Measurements from ENCODE around the gene PLD3. TPM values are rescaled to one million over a fixed set of nuclear protein-coding genes. Genes with fewer than 3 reads are reported as not detected.

The PLD3 gene
- total RNA-seq, 2 experiments from 2014 or later, result 54.4 to 56.7 TPM

DNA sequence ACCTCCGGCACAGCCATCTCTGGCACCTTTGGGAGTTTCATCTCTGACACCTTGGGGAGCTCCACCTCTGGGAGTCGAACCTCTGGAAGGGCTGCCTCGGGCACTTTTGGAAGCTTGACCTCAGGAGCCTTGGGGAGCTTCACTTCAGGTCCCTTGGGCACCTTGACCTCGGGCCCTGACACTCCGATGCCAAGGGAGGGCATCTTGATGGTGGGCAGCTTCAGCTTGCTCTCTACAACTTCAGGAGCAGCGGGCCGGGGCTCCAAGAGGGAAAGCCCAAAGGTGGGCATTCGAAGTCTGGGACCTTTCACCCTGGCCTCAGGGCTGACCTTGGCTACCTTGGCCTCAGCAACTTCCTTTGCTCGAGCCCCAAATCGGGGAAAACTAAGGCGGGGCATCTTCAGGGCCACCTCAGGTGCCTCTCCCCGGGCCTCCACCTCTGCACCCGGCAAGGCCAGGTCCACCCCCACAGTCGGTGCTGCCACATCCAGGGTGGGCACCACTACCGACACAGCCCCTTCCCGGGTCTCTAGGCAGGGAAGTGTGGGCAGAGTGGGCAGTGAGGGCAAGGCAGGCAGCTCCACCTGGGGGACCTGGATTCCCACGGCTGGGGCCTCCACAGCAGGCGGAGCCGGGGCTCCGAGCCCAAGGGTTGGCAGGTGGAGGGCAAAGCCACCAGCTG, 48.5 kb downstream of the PLD3 start:
- ChIA-PET POLR2A (interaction anchor here (1.0 kb wide), 1 partner anchor 30 kb away, joined by 4 read pairs; no protein-coding TSS in a partner anchor), CTCF (interaction anchor here (1.9 kb wide), 1 partner anchor 92 kb away, joined by 6 read pairs; no protein-coding TSS in a partner anchor)
- Mint-ChIP-seq H3K27ac (no peak overlapping the region), H3K4me1 (ENCODE audit: low read depth) (peaks cover 5% of the 10 kb centered on the region), H3K36me3 (ENCODE audit: low read depth) (no peaks in the 10 kb centered on the region), H3K9me3 (no peaks in the 10 kb centered on the region), H3K27me3 (no peaks in the 10 kb centered on the region), H3K4me3 (no peak overlapping the region)
- DNase-seq (no peak), ATAC-seq (no peak)
- TF ChIP-seq, protein P1, sequence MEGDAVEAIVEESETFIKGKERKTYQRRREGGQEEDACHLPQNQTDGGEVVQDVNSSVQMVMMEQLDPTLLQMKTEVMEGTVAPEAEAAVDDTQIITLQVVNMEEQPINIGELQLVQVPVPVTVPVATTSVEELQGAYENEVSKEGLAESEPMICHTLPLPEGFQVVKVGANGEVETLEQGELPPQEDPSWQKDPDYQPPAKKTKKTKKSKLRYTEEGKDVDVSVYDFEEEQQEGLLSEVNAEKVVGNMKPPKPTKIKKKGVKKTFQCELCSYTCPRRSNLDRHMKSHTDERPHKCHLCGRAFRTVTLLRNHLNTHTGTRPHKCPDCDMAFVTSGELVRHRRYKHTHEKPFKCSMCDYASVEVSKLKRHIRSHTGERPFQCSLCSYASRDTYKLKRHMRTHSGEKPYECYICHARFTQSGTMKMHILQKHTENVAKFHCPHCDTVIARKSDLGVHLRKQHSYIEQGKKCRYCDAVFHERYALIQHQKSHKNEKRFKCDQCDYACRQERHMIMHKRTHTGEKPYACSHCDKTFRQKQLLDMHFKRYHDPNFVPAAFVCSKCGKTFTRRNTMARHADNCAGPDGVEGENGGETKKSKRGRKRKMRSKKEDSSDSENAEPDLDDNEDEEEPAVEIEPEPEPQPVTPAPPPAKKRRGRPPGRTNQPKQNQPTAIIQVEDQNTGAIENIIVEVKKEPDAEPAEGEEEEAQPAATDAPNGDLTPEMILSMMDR (IDR thresholded peaks at IDR 0.05), result no peak
- intact Hi-C loops (cut with micrococcal nuclease), result no loop called here

DNA sequence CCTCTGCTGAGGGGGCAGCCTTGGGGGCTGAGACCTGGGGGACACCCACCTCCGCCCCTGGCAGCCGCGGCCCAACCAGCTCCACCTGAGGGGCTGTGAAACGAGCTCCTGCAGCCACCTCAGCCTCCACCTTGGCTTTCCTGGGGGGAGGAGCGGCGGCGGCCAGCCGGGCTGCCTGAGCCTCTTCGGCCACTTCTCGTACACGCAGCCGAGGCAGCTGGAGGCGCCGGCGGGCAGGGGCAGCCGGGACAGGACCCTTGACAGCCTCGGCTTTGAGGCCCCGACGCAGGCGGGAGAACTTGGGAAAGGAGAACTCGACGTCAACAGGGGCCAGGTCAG, 49.0 kb downstream of the PLD3 start:
- intact Hi-C loops (cut with micrococcal nuclease), result no loop called here
- Mint-ChIP-seq H3K4me3 (no peak overlapping the region), H3K4me1 (ENCODE audit: low read depth) (peaks cover 5% of the 10 kb centered on the region), H3K9me3 (no peaks in the 10 kb centered on the region), H3K36me3 (ENCODE audit: low read depth) (no peaks in the 10 kb centered on the region), H3K27ac (no peak overlapping the region), H3K27me3 (no peaks in the 10 kb centered on the region)
- ChIA-PET CTCF (no interaction called here), POLR2A (no interaction called here)
- TF ChIP-seq, protein P1 (IDR thresholded peaks at IDR 0.05), result no peak
- no peak for ATAC-seq
- DNase-seq, result no peak

DNA sequence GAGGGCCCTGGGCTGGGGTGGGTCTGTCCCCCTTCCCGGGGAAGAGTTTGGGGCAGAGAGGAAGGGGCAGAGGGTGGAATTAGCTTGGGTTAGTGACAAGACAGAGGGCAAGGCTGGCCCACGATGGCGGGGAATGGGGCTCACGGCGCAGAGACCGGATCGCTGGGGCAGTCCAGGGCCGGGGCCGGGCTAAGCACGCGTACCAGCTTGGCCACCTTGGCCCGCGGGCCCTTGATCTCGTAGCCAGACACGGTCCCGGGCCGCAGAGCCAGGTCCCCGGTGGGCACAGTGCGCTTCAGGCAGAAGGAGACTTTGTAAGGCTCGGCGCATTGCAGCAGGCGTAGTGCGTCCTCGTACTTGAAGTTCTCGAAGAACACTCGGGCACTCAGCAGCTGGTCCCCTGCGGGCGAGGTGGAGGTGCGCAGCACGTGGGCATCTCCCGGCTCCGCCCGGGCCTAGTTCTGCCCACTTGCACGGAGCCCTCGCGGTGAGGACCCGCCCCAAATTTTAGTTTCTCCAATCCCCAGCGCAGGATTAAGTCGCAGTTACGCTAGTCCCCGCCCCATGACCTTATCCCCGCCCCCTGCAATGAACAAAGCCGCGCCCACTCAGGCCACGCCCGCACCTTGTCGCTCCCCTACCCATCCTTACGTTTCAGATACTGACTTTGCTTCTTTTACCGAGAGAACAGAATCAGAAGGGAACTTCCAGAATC, 50.1 kb downstream of the PLD3 start:
- H3K9me3 Mint-ChIP-seq, result no peaks in the 10 kb centered on the region
- peaks cover 9% of the 10 kb centered on the region for H3K4me1 Mint-ChIP-seq (ENCODE audit: low read depth)
- ATAC-seq, result peak; percentile 82
- ChIA-PET POLR2A (no interaction called here), CTCF (no interaction called here)
- H3K27me3 Mint-ChIP-seq, result no peaks in the 10 kb centered on the region
- H3K27ac Mint-ChIP-seq, result no peak overlapping the region
- H3K4me3 Mint-ChIP-seq, result no peak overlapping the region
- TF ChIP-seq, protein P1 (IDR thresholded peaks at IDR 0.05), result no peak
- H3K36me3 Mint-ChIP-seq (ENCODE audit: low read depth), result no peaks in the 10 kb centered on the region
- DNase-seq, result peak; percentile 84
- intact Hi-C loops (cut with micrococcal nuclease), result no loop called here

DNA sequence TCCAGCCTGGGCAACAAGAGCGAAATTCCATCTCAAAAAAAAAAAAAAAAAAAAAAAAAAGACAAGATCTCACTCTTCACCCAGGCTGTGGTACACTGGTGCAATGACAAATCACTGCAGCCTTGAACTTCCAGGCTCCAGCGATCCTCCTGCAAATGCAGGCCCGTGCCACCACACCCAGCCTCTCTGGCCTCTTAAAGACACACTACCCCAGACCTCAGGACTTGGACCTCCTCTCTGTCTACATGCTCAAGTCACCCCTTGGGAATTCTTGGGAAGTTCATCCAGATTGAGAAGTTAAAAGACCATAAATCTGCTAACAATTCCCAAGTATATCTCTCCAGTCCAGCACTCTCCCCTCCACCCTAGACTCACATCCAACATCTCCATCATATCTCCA, 52.1 kb downstream of the PLD3 start:
- Mint-ChIP-seq H3K27me3 (no peaks in the 10 kb centered on the region), H3K36me3 (ENCODE audit: low read depth) (no peaks in the 10 kb centered on the region), H3K4me3 (no peak overlapping the region), H3K4me1 (ENCODE audit: low read depth) (peaks cover 11% of the 10 kb centered on the region), H3K27ac (no peak overlapping the region), H3K9me3 (no peaks in the 10 kb centered on the region)
- ChIA-PET CTCF (interaction anchor here (1.2 to 1.3 kb wide), 2 partner anchors 20 to 118 kb away, joined by 3 read pairs; no protein-coding TSS in a partner anchor), POLR2A (no interaction called here)
- TF ChIP-seq, protein P1 (IDR thresholded peaks at IDR 0.05), result no peak
- intact Hi-C loops (cut with micrococcal nuclease), result no loop called here
- DNase-seq (no peak), ATAC-seq (no peak)
